Thymus (tissue), 11 donors: ENCODE measurements around the gene RTF2. TPM values are rescaled to one million over a fixed set of nuclear protein-coding genes. Genes with fewer than 3 reads are reported as not detected.
"Not testable (repeated sequence)": the region's sequence is repeated elsewhere in the genome, so short reads cannot be mapped to it uniquely, and the experiment has no call there.

ENCODE experiments used
- DNase-seq, 9 donors: peaks; one replicate each; pipeline ENCODE4 v3.0.0-alpha.2; 2013; ENCODE audit warnings: low spot score in 9 of 9, low read depth in 6 of 9, missing footprints in 1 of 9
- H3K27ac ChIP-seq, 2 donors: one replicate each; pipeline ENCODE4 v1.5.1; 2013; ENCODE audit warnings: control low read depth in 1 of 2, low read depth in 1 of 2, low read length in 1 of 2, mild to moderate bottlenecking in 1 of 2, moderate library complexity in 1 of 2
- H3K27me3 ChIP-seq, 2 donors: one replicate each; pipeline ENCODE4 v1.5.1; 2013; ENCODE audit warnings: low read length in 1 of 2; ENCODE audit not compliant: control insufficient read depth in 2 of 2, insufficient read depth in 1 of 2
- H3K36me3 ChIP-seq, 2 donors: one replicate each; pipeline ENCODE4 v1.5.1; 2013; ENCODE audit warnings: low read length in 1 of 2, mild to moderate bottlenecking in 1 of 2, moderate library complexity in 1 of 2; ENCODE audit not compliant: control insufficient read depth in 2 of 2, insufficient read depth in 2 of 2
- H3K4me1 ChIP-seq, 2 donors: one replicate each; pipeline ENCODE4 v1.5.1; 2013; ENCODE audit warnings: low read length in 2 of 2; ENCODE audit not compliant: control insufficient read depth in 2 of 2, insufficient read depth in 2 of 2
- H3K4me3 ChIP-seq, 2 donors: one replicate each; pipeline ENCODE4 v1.5.1; 2013; ENCODE audit warnings: low read length in 2 of 2, control low read depth in 1 of 2, mild to moderate bottlenecking in 1 of 2
- H3K9me3 ChIP-seq, 2 donors: one replicate each; pipeline ENCODE4 v1.5.1; 2013; ENCODE audit warnings: low read length in 1 of 2, mild to moderate bottlenecking in 1 of 2; ENCODE audit not compliant: control insufficient read depth in 2 of 2, insufficient read depth in 1 of 2
- WGBS: extraction: QIAGEN DNeasy Blood & Tissue Kit; methylation state at CpG from one replicate; pipeline ENCODE4 v1.1.7; 2013; 5-methylcytosine and 5-hydroxymethylcytosine counted together
- polyA plus RNA-seq: library from polyadenylated mRNA; stranded (reverse); fragments of 200-250 nt; gene quantifications from one replicate; pipeline ENCODE4 v1.2.3, GENCODE V29; 2013
- total RNA-seq: library from RNA; stranded (reverse); fragments of 120-200 nt; gene quantifications from one replicate; pipeline ENCODE4 v1.2.4, GENCODE V29; 2013
- donor health status: healthy.

The RTF2 gene
- total and polyA plus RNA-seq, 2 donors, result 75.1 to 91.6 TPM

DNA sequence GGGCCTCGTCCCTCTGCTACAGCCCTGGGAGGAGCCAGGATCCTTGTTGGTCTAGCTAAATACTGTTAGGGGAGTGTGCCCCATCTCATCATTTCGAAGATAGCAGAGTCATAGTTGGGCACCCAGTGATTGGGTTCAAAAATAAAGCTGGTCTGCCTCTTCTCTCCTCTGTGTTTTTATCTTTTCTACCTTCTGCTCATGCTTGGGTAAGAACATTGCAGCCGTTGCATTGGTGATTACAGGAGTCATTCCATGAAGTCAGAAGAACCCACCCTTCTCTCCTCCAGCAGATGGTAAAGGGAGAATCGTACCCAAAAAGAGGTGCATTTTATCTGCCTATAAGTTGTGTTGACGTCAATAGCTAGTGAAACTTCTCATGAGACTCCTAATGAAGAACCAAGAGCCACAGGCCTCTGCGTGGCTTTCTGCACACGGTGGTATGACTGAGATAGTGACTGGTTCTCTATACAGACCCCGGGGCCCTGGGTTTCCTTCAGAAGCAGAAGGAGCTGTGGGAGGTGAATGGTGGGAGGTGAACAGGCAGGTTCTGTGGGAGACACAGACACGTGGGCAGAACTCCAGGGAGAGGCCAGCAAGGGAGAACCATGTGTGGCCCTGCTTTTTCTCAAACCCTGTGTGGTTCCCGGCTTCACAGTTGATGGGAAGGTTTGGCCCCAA, 50.4 kb downstream of the RTF2 start:
- 97% methylated on average over 10 of the region's 10 CpGs for WGBS
- H3K36me3 ChIP-seq, result peaks cover 38 to 46% of the 10 kb centered on the region in 2 donors

DNA sequence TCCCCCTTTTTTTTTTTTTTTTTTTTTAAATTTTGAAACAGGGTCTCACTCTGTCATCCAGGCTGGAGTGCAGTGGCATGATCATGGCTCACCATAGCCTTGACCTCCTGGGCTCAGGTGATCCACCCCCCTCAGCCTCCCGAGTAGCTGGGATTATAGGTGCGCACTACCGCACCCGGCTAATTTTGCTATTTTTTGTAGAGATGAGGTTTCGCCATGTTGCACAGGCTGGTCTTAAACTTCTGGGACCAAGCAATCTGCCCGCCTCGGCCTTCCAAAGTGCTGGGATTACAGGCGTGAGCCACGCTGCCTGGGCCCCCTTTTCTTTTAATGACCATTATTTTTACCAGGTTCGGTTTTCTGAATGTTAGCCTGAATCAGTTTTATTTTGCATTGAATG, 51.1 kb downstream of the RTF2 start:
- peaks cover 9 to 18% of the 10 kb centered on the region in 2 donors for H3K9me3 ChIP-seq
- H3K4me1 ChIP-seq, result no peaks in the 10 kb centered on the region
- DNase-seq, result no peak
- WGBS, result 99% methylated on average over 10 of the region's 10 CpGs
- no peaks in the 10 kb centered on the region for H3K27me3 ChIP-seq
- no peak overlapping the region for H3K27ac ChIP-seq
- H3K4me3 ChIP-seq, result no peak overlapping the region
- H3K36me3 ChIP-seq, result peaks cover 36 to 41% of the 10 kb centered on the region in 2 donors

More for the DNA sequence above, 50.4 kb downstream of the RTF2 start:
- Histone ChIP-seq H3K27ac (no peak overlapping the region), H3K4me3 (no peak overlapping the region), H3K27me3 (no peaks in the 10 kb centered on the region), H3K4me1 (no peaks in the 10 kb centered on the region), H3K9me3 (peaks cover 9 to 18% of the 10 kb centered on the region in 2 donors)
- no peak for DNase-seq

- no peak overlapping the region for H3K4me3 ChIP-seq
- H3K27me3 ChIP-seq, result no peaks in the 10 kb centered on the region
- H3K4me1 ChIP-seq, result no peaks in the 10 kb centered on the region
- peaks cover 36 to 41% of the 10 kb centered on the region in 2 donors for H3K36me3 ChIP-seq
- H3K9me3 ChIP-seq, result peaks cover 9 to 18% of the 10 kb centered on the region in 2 donors
- no peak overlapping the region for H3K27ac ChIP-seq
- WGBS, result 98% methylated on average over 10 of the region's 10 CpGs
- DNase-seq, result no peak
Measured at GRCh38 chr20:56520180-56520579, 51.8 kb downstream of the RTF2 start.

GRCh38 chr20:56520746-56521354, 52.4 kb downstream of the RTF2 start:
- DNase-seq, result not testable (repeated sequence)
- H3K36me3 ChIP-seq, result peaks cover 36 to 41% of the 10 kb centered on the region in 2 donors

DNA sequence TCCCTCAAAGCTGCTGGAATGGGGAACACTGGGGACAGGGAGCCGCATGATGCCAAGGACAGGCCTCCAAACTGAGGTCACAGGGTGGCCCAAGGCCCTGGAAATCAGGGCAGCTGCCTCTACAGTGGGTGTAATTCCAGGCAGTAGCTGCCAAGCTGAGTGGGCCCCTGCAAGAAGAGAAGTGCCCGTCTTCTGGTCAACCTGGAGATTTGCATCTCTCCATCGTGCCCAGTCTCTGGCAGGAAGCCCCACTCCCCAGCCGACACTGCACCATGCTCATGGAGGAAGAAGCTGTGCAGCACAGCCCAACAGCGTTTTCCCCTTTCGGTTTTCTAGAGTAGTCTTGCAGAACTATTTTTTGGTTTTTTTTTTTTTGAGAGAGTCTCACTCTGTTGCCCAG, 53.9 kb downstream of the RTF2 start:
- Histone ChIP-seq H3K4me1 (no peaks in the 10 kb centered on the region), H3K27ac (no peak overlapping the region), H3K36me3 (peaks cover 29 to 36% of the 10 kb centered on the region in 2 donors), H3K9me3 (peaks cover 9 to 18% of the 10 kb centered on the region in 2 donors), H3K4me3 (no peak overlapping the region), H3K27me3 (no peaks in the 10 kb centered on the region)
- DNase-seq, result no peak
- WGBS, result 63% methylated on average over 6 of the region's 6 CpGs

More at GRCh38 chr20:56520746-56521354, 52.4 kb downstream of the RTF2 start:
- not testable (repeated sequence) for H3K4me3 ChIP-seq, H3K27ac ChIP-seq, H3K27me3 ChIP-seq, H3K4me1 ChIP-seq
- H3K9me3 ChIP-seq, result peaks cover 9 to 18% of the 10 kb centered on the region in 2 donors
- 96% methylated on average over 13 of the region's 13 CpGs for WGBS

GRCh38 chr20:56524444-56524843, 56.0 kb downstream of the RTF2 start, which contains the start of gene FAM209A:
FAM209A (plus strand) TSS chr20:56524744; CDS start chr20:56524809, 65 bp downstream.
- H3K4me1 ChIP-seq, H3K27me3 ChIP-seq, H3K27ac ChIP-seq, DNase-seq, H3K4me3 ChIP-seq: not testable (repeated sequence)
- H3K9me3 ChIP-seq, result peaks cover 8 to 13% of the 10 kb centered on the region in 2 donors
- WGBS, result 95% methylated on average over 7 of the region's 7 CpGs
- H3K36me3 ChIP-seq, result peaks cover 10 to 14% of the 10 kb centered on the region in 2 donors

DNA sequence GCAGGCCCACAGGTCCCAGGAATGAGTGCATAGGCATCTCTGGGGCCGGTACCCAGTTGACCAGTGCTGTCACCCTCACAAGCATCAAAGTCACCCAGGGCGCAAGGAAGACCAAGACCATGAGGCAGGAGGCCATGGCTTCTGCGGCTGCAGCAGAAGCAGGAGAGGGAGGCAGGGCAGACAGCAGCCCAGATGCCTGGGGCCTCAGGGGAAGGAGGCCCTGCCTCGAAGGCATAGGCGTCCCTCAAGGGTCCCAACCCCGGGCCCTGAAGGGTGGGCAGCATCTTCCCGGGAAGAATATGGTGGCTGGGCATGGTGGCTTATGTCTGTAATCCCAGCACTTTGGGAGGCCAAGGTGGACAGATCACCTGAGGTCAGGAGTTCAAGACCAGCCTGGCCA, 59.1 kb downstream of the RTF2 start:
- no peak for DNase-seq
- WGBS, result 97% methylated on average over 7 of the region's 7 CpGs

GRCh38 chr20:56532946-56533345, 64.5 kb downstream of the RTF2 start, which contains the start of gene FAM209B:
FAM209B (plus strand) TSS chr20:56533246; CDS start chr20:56533342, 96 bp downstream.
- H3K27ac ChIP-seq, result not testable (repeated sequence)
- 97% methylated on average over 9 of the region's 9 CpGs for WGBS

More for the DNA sequence above, 59.1 kb downstream of the RTF2 start:
- Histone ChIP-seq H3K27me3 (no peaks in the 10 kb centered on the region), H3K36me3 (no peaks in the 10 kb centered on the region), H3K4me1 (no peaks in the 10 kb centered on the region), H3K4me3 (no peak overlapping the region), H3K27ac (no peak overlapping the region), H3K9me3 (no peaks in the 10 kb centered on the region)

GRCh38 chr20:56537997-56538396, 69.6 kb downstream of the RTF2 start:
- Histone ChIP-seq H3K4me1 (no peaks in the 10 kb centered on the region), H3K27ac (no peak overlapping the region), H3K4me3 (no peak overlapping the region), H3K27me3 (no peaks in the 10 kb centered on the region), H3K9me3 (no peaks in the 10 kb centered on the region), H3K36me3 (no peaks in the 10 kb centered on the region)
- no peak for DNase-seq
- WGBS, result 87% methylated on average over 3 of the region's 3 CpGs

More at GRCh38 chr20:56532946-56533345, 64.5 kb downstream of the RTF2 start, which contains the start of gene FAM209B:
- not testable (repeated sequence) for H3K36me3 ChIP-seq, H3K9me3 ChIP-seq, H3K27me3 ChIP-seq, H3K4me1 ChIP-seq, H3K4me3 ChIP-seq, DNase-seq
